ENCODE measurements around the gene ZFAND3.

DNA sequence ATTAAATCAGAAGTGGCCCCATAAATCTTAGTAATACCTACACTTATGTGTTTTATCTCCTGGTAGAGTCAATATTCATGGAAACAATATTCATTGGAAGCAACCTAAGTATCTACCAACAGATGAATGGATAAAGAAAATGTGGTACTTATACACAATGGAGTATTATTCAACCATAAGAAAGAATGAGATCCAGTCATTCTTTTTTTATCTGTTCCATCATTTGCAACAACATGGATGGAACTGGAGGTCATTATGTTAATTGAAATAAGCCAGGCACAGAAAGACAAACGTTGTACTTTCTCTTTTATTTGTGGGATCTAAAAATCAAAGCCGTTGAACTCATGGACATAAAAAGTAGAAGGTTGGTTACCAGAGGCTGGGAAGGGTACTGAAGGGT, 268.5 kb downstream of the ZFAND3 start:
- no peak for TF ChIP-seq CTCF (IDR thresholded peaks at IDR 0.05)
- TF ChIP-seq POLR2A (IDR thresholded peaks at IDR 0.05) = no peak
